ENCODE measurements around the gene EMILIN2. TPM values are rescaled to one million over a fixed set of nuclear protein-coding genes. Genes with fewer than 3 reads are reported as not detected.
A peak's percentile ranks its signal among the peaks of the same experiment; 100 is the strongest.

EMILIN2 gene
- total and polyA plus RNA-seq, 2 of the 8 experiments (the other 6 are each of a cell fraction or from before 2014, with no cell fraction given), result 6.0 to 7.5 TPM

- H2BK120ac ChIP-seq (replicated peaks; ENCODE audit: low read depth, low read length), result no peak overlapping the region
- no peak overlapping the region for H2BK15ac ChIP-seq (ENCODE audit: low read length)
- H4K5ac ChIP-seq (ENCODE audit: insufficient read length, low read depth, low read length), result no peak overlapping the region
- H3K9ac ChIP-seq (replicated peaks in 1 of 4; ENCODE audit: extremely low read depth in 1 of 4, low read depth in 3 of 4, low read length in 3 of 4), result no peak overlapping the region
- ChIA-PET CTCF (ENCODE audit: partially characterized antibody) (interaction anchor here (1.2 kb wide), 1 partner anchor 11 kb away, joined by 3 read pairs; no protein-coding TSS in a partner anchor), POLR2A (ENCODE audit: partially characterized antibody) (interaction anchor here (1.1 kb wide), 1 partner anchor 34 kb away, joined by 3 read pairs; no protein-coding TSS in a partner anchor)
- H3K9me3 ChIP-seq (ENCODE audit: insufficient read depth in 2 of 2, low read depth in 1 of 2, low read length in 1 of 2), result no peaks in the 10 kb centered on the region
- no peak overlapping the region for H3K27ac ChIP-seq (ENCODE audit: low read depth, low read length)
- H3K18ac ChIP-seq (ENCODE audit: extremely low read depth, low read length), result no peak overlapping the region
- no peaks in the 10 kb centered on the region for H3K23me2 ChIP-seq (ENCODE audit: low read depth, low read length)
- H3K14ac ChIP-seq (ENCODE audit: insufficient read length), result no peak overlapping the region
- no peaks in the 10 kb centered on the region for H4K20me1 ChIP-seq (replicated peaks in 1 of 2; ENCODE audit: control insufficient read depth in 1 of 2, insufficient read depth in 2 of 2, low read length in 2 of 2)
- FAIRE-seq (no peak), DNase-seq (ENCODE audit: low read depth in 1 of 2, low spot score in 2 of 2) (no peak)
- H4K8ac ChIP-seq (ENCODE audit: extremely low read depth, insufficient read depth, low read length), result no peak overlapping the region
- no peak overlapping the region for H2BK12ac ChIP-seq (ENCODE audit: low read depth, low read length)
- H3K4ac ChIP-seq (replicated peaks; ENCODE audit: insufficient read length, low read depth, low read length), result no peak overlapping the region
- no peaks in the 10 kb centered on the region for H3K79me2 ChIP-seq (ENCODE audit: control insufficient read depth in 1 of 2, insufficient read depth in 2 of 2, low read length in 2 of 2)
- no peak overlapping the region for H2BK20ac ChIP-seq (ENCODE audit: low read length)
- no peak overlapping the region for H2BK5ac ChIP-seq (ENCODE audit: low read depth, low read length)
- no peaks in the 10 kb centered on the region for H3K79me1 ChIP-seq (ENCODE audit: low read depth, low read length)
- no peak overlapping the region for H3K4me2 ChIP-seq (ENCODE audit: insufficient read depth in 1 of 2, low read depth in 2 of 2, low read length in 2 of 2)
- H3K36me3 ChIP-seq (ENCODE audit: control insufficient read depth in 2 of 4, insufficient read depth in 4 of 4, low read length in 3 of 4), result no peaks in the 10 kb centered on the region
- no peak overlapping the region for H3K56ac ChIP-seq (replicated peaks; ENCODE audit: insufficient read length, low read depth, low read length)
- H3K4me1 ChIP-seq (replicated peaks in 1 of 4; ENCODE audit: control insufficient read depth in 3 of 4, insufficient read depth in 4 of 4, low read length in 3 of 4), result no peaks in the 10 kb centered on the region
- no peak overlapping the region for H3K23ac ChIP-seq (ENCODE audit: insufficient read length)
- H4K91ac ChIP-seq (replicated peaks; ENCODE audit: insufficient read length, low read length), result no peak overlapping the region
- peak overlapping the region; percentile 79; the same call in 1 of the 2 replicates for H2AFZ ChIP-seq (ENCODE audit: low read length)
- WGBS, 2 experiments (ENCODE audit: extremely low coverage in 1 of 2, insufficient coverage in 1 of 2, insufficient read length in 1 of 2, insufficient replicate concordance in 2 of 2, low coverage in 1 of 2, low lambda C conversion rate in 2 of 2, missing lambda C conversion rate in 1 of 2), result 86% methylated on average over 3 of the region's 3 CpGs; no CpG with 5 or more reads in 1 of the 2 experiments
- H3K4me3 ChIP-seq (ENCODE audit: extremely low read depth in 1 of 4, insufficient read depth in 2 of 4, low read depth in 3 of 4, low read length in 4 of 4), result no peak overlapping the region
- H2AK5ac ChIP-seq (ENCODE audit: low read depth, low read length), result no peak overlapping the region
- H3K27me3 ChIP-seq (replicated peaks in 1 of 4; ENCODE audit: control insufficient read depth in 3 of 4, extremely low read depth in 1 of 4, insufficient read depth in 3 of 4, low read length in 3 of 4), result no peaks in the 10 kb centered on the region
- TF ChIP-seq POU5F1 (IDR thresholded peaks at IDR 0.05; ENCODE audit: low read depth, low read length), result no peak
- no peak for TF ChIP-seq SP2 (IDR thresholded peaks at IDR 0.05; ENCODE audit: low read length)
- TF ChIP-seq KDM1A (IDR thresholded peaks at IDR 0.05; ENCODE audit: borderline replicate concordance, low read length), result no peak
- no peak for TF ChIP-seq NRF1 (IDR thresholded peaks at IDR 0.05; ENCODE audit: low read depth, low read length)
- TF ChIP-seq JUND (IDR thresholded peaks at IDR 0.05; ENCODE audit: low read length), result no peak
- no peak for TF ChIP-seq SUZ12 (IDR thresholded peaks at IDR 0.05; ENCODE audit: low read length)
- TF ChIP-seq EZH2 (IDR thresholded peaks at IDR 0.05; ENCODE audit: low read depth, low read length, severe bottlenecking), result no peak
- no peak for TF ChIP-seq HDAC2 (IDR thresholded peaks at IDR 0.05; ENCODE audit: borderline replicate concordance in 1 of 2, low read depth in 2 of 2, low read length in 2 of 2)
- no peak for TF ChIP-seq BCL11A (IDR thresholded peaks at IDR 0.05; ENCODE audit: low read depth in 2 of 2, low read length in 2 of 2)
- TF ChIP-seq RAD21 (IDR thresholded peaks at IDR 0.05 in 1 of 2, conservative IDR thresholded peaks at IDR 0.05 in 1 of 2; ENCODE audit: low read depth in 2 of 2, low read length in 2 of 2), result no peak
- no peak for TF ChIP-seq TCF12 (IDR thresholded peaks at IDR 0.05; ENCODE audit: low read depth, low read length)
- no peak for TF ChIP-seq NANOG (IDR thresholded peaks at IDR 0.05; ENCODE audit: insufficient read depth, low read depth, low read length, poor library complexity, severe bottlenecking)
- no peak for TF ChIP-seq GTF2F1 (IDR thresholded peaks at IDR 0.05; ENCODE audit: borderline replicate concordance, low read depth, low read length)
Measured at GRCh38 chr18:2825613-2826175, 21.1 kb upstream of the EMILIN2 start.
